HCT116 (cell line): Measurements from ENCODE around the gene KRTAP17-1. TPM values are rescaled to one million over a fixed set of nuclear protein-coding genes. Genes with fewer than 3 reads are reported as not detected.

Source experiments
- ATAC-seq: fragments of 200-7000 bp; cut with Tn5 transposase; 2 replicates; pipeline ENCODE4 v1.9.1; 2020; ENCODE audit warnings: mild to moderate bottlenecking, moderate library complexity
- BruUV-seq: library from RNA; stranded (reverse); fragments of 400-500 nt; replicated peaks from 2 replicates; lab custom pipeline; 2021; lab: Mats Ljungman, UMichigan
- CTCF ChIA-PET: fragments of 300-600 bp; sonication (Branson Sonifier 250); formaldehyde crosslinking; loops from one replicate; lab custom pipeline; 2021; ENCODE audit warnings: antibody characterized with exemption; lab: Charles Lee
- POLR2A ChIA-PET: fragments of 300-600, 350-600 bp; sonication (Branson Sonifier 250); formaldehyde crosslinking; loops from one replicate; lab custom pipeline; 2021; ENCODE audit warnings: antibody characterized with exemption; lab: Charles Lee
- RAD21 ChIA-PET, 2 experiments: fragments of 300-600 bp; sonication (Branson Sonifier 250); formaldehyde crosslinking; loops; one replicate each; lab custom pipeline; 2023; ENCODE audit warnings: low total read pairs in 2 of 2; ENCODE audit not compliant: uncharacterized antibody in 2 of 2, unreplicated experiment in 2 of 2, low non-redundant PET in 1 of 2; lab: Charles Lee
- DNase-seq: peaks from one replicate; pipeline ENCODE4 v3.0.0-alpha.2; 2010; ENCODE audit warnings: low read depth, low spot score
- H2AFZ ChIP-seq: fragments of 200-600 bp; shearing (Covaris generic), sonication (generic); 2 replicates; pipeline ENCODE4 v1.6.1; 2017; ENCODE audit warnings: low read depth, mixed run types, mixed read lengths, antibody characterized with exemption, low read length; ENCODE audit not compliant: poor library complexity, severe bottlenecking
- H3K27ac ChIP-seq: 2 replicates; pipeline ENCODE4 v1.5.1; 2012; ENCODE audit warnings: low read depth, low read length
- H3K27me3 ChIP-seq: fragments of 200-600 bp; sonication (generic); 2 replicates; pipeline ENCODE4 v1.6.1; 2016; ENCODE audit warnings: mixed run types, low read length, mixed read lengths; ENCODE audit not compliant: insufficient read depth
- H3K36me3 ChIP-seq, 2 experiments: fragments of 200-500 bp in 1 of 2; fragments of 200-600 bp in 1 of 2; sonication (Bioruptor generic) in 1 of 2; sonication (generic) in 1 of 2; 2 replicates each; pipeline versions ENCODE4 v1.5.1 to v1.6.1; 2014 to 2016; ENCODE audit warnings: low read length in 2 of 2, inconsistent platforms in 1 of 2, mixed read lengths in 1 of 2, mixed run types in 1 of 2; ENCODE audit not compliant: insufficient read depth in 2 of 2, control insufficient read depth in 1 of 2
- H3K4me1 ChIP-seq, 2 experiments: fragments of 200-600 bp in 1 of 2; sonication (generic) in 1 of 2; 2 replicates each; pipeline versions ENCODE4 v1.5.1 to v1.6.1; 2012 to 2017; ENCODE audit warnings: low read length in 2 of 2, inconsistent platforms in 1 of 2, mild to moderate bottlenecking in 1 of 2, mixed read lengths in 1 of 2, mixed run types in 1 of 2, moderate library complexity in 1 of 2; ENCODE audit not compliant: insufficient read depth in 2 of 2, control insufficient read depth in 1 of 2
- H3K4me2 ChIP-seq: fragments of 200-600 bp; sonication (generic); 2 replicates; pipeline ENCODE4 v1.6.1; 2017; ENCODE audit warnings: mixed run types, low read length, mixed read lengths
- H3K4me3 ChIP-seq, 2 experiments: fragments of 200-600 bp in 1 of 2; sonication (generic) in 1 of 2; replicated peaks in 1 of 2; 2 replicates each; pipeline ENCODE4 v1.5.1; 2011 to 2016; ENCODE audit warnings: low read length in 2 of 2, control low read depth in 1 of 2, low read depth in 1 of 2, mild to moderate bottlenecking in 1 of 2, mixed read lengths in 1 of 2, mixed run types in 1 of 2
- H3K79me2 ChIP-seq: fragments of 200-600 bp; sonication (generic); 2 replicates; pipeline ENCODE4 v1.6.1; 2017; ENCODE audit warnings: mild to moderate bottlenecking, mixed run types, low read length, moderate library complexity, mixed read lengths; ENCODE audit not compliant: insufficient read depth
- H3K9ac ChIP-seq: fragments of 200-600 bp; sonication (generic); 2 replicates; pipeline ENCODE4 v1.6.1; 2016; ENCODE audit warnings: low read length, mixed read lengths
- H3K9me2 ChIP-seq: fragments of 200-600 bp; sonication (generic), shearing (Covaris generic); 2 replicates; pipeline ENCODE4 v1.6.1; 2017; ENCODE audit warnings: mixed run types, mild to moderate bottlenecking, moderate library complexity; ENCODE audit not compliant: insufficient read depth
- H3K9me3 ChIP-seq, 2 experiments: fragments of 200-500 bp in 1 of 2; fragments of 200-600 bp in 1 of 2; sonication (Bioruptor generic) in 1 of 2; sonication (generic) in 1 of 2; 2 replicates each; pipeline ENCODE4 v1.6.1; 2014 to 2017; ENCODE audit warnings: low read length in 2 of 2, mixed read lengths in 2 of 2, inconsistent platforms in 1 of 2, low read depth in 1 of 2, mild to moderate bottlenecking in 1 of 2, mixed run types in 1 of 2, moderate library complexity in 1 of 2; ENCODE audit not compliant: control insufficient read depth in 1 of 2, insufficient read depth in 1 of 2
- H4K20me1 ChIP-seq: fragments of 200-600 bp; sonication (generic), shearing (Covaris generic); 2 replicates; pipeline ENCODE4 v1.6.1; 2017; ENCODE audit warnings: mixed run types, mild to moderate bottlenecking, moderate library complexity; ENCODE audit not compliant: insufficient read depth
- EZH2phosphoT487 ChIP-seq: fragments of 200-600 bp; IDR thresholded peaks from 2 replicates; pipeline ENCODE4 v1.6.1; 2018; ENCODE audit warnings: antibody characterized with exemption, borderline replicate concordance
- POLR2A ChIP-seq: IDR thresholded peaks from 2 replicates; pipeline ENCODE4 v1.7.0; 2011; ENCODE audit warnings: borderline replicate concordance; ENCODE audit not compliant: insufficient read depth, insufficient read length; ENCODE audit errors: extremely low read depth
- YY1 ChIP-seq: IDR thresholded peaks from 2 replicates; pipeline ENCODE4 v1.6.1; 2011; ENCODE audit warnings: low read length, low read depth, moderate library complexity, mild to moderate bottlenecking; ENCODE audit not compliant: insufficient replicate concordance; ENCODE audit errors: extremely low read depth
- intact Hi-C: fragments of 100-400 bp; cut with micrococcal nuclease; formaldehyde crosslinking; loops from 2 replicates; pipeline ENCODE4 v1.10.0; 2022
- total RNA-seq: library from RNA; stranded (reverse); gene quantifications from one replicate; pipeline ENCODE4 v1.2.1, GENCODE V29; 2021; ENCODE audit not compliant: unreplicated experiment

KRTAP17-1 gene
- total RNA-seq, 1 experiment from 2014 or later, result not detected

GRCh38 chr17:41284546-41284945 is 31.0 kb downstream of the KRTAP17-1 start:
- intact Hi-C loops, result no loop called here
- H4K20me1 ChIP-seq, result no peaks in the 10 kb centered on the region
- DNase-seq, result no peak
- CTCF ChIA-PET, result no interaction called here
- no peaks in the 10 kb centered on the region for H3K4me1 ChIP-seq
- RAD21 ChIA-PET, result no interaction called here
- H3K4me3 ChIP-seq, result no peak overlapping the region
- H3K27ac ChIP-seq, result no peak overlapping the region
- H2AFZ ChIP-seq, result no peak overlapping the region
- no peak for TF ChIP-seq POLR2A
- no peak for TF ChIP-seq EZH2phosphoT487
- TF ChIP-seq YY1, result no peak
- TF ChIP-seq, all 23 proteins: peak for 0
- Histone ChIP-seq H3K36me3 (no peaks in the 10 kb centered on the region), H3K27me3 (no peaks in the 10 kb centered on the region), H3K9me2 (no peaks in the 10 kb centered on the region), H3K9ac (no peak overlapping the region), H3K79me2 (no peaks in the 10 kb centered on the region), H3K4me2 (no peak overlapping the region), H3K9me3 (no peaks in the 10 kb centered on the region; a peak in 1 of 4 replicates)
- no TSS peak for BruUV-seq
- no peak for ATAC-seq
- POLR2A ChIA-PET, result no interaction called here

DNA sequence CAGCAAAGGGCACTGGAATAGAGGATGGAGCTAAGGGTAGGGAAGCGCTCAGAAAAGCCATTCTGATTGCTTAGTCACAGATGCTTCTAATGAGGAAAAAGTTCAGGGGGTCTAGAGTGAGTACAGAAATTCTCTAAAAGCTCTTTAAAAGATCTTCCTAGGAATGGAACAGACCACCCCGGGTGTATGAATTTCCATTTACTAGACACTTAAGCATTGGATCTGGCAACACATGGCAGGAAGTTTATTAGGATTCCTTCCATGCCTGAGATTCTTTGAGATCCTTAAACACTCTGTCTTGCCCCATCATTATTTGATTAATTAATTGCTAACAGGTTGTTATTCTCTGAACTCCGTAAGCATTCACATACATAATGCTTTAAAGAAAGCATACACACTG is 31.5 kb downstream of the KRTAP17-1 start:
- CTCF ChIA-PET, result no interaction called here

More for the DNA sequence above, 31.5 kb downstream of the KRTAP17-1 start:
- RAD21 ChIA-PET, result no interaction called here
- Histone ChIP-seq H3K27me3 (no peaks in the 10 kb centered on the region), H3K4me2 (no peak overlapping the region), H3K79me2 (no peaks in the 10 kb centered on the region), H3K9me3 (no peaks in the 10 kb centered on the region; a peak in 1 of 4 replicates), H2AFZ (no peak overlapping the region), H3K36me3 (no peaks in the 10 kb centered on the region), H3K27ac (no peak overlapping the region), H3K4me3 (no peak overlapping the region), H3K9me2 (no peaks in the 10 kb centered on the region), H3K9ac (no peak overlapping the region), H4K20me1 (no peaks in the 10 kb centered on the region), H3K4me1 (no peaks in the 10 kb centered on the region)
- BruUV-seq, result no TSS peak
- intact Hi-C loops, result no loop called here
- no peak for TF ChIP-seq EZH2phosphoT487
- ATAC-seq (no peak), DNase-seq (no peak)
- POLR2A ChIA-PET, result no interaction called here
